ENCODE results near the gene CDH23.

DNA sequence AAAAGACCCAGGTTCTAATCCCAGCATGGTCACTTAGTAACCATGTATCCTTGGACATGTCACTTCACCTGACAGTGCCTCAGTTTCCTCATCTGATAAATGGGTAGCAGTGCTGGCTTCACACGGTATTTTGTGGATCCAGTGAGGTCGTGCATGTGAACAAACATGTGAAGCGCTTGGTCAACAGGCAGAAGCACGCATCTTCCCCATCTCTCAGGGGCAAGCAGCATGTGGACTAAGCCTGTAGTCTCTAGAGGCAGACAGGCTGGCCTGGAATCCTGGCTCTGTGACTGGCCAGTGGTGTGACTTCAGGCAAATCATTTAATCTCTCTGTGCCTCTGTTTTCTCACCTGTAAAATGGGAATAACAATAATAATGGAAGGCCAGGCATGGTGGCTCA, 207.0 kb downstream of the CDH23 start:
- no peak for TF ChIP-seq POLR2AphosphoS5 (IDR thresholded peaks at IDR 0.05; ENCODE audit: low read depth, low read length)
- no peak for TF ChIP-seq REST (IDR thresholded peaks at IDR 0.05; ENCODE audit: insufficient read depth in 1 of 2, low read depth in 2 of 2, low read length in 2 of 2)
